OCI-M2 (cell line): ENCODE results near the gene CACNB2.

ENCODE experiments used
- DNase-seq: peaks from one replicate; lab custom pipeline; 2025; ENCODE audit not compliant: unreplicated experiment; lab: John Stamatoyannopoulos, UW

The CACNB2 gene

DNA sequence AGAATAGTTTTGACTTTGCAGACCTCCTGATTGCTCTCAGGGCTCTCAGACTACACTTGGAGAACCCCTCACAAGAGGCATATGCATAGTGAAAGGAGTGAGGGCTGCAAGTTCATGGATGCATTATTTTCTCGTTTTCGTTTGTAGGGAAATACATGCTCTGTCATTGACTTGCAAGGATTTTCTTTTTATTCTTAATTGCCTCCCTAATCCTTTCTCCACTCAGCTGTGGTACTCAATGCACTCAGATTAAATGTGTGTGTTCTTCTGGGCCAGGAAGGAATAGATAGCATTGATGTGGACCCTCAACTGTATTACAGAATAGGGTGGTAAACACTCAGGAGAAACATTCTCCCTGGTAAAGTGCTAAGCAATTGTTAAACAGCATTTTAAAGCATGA lies 188.7 kb downstream of the CACNB2 start:
- no peak for DNase-seq

DNA sequence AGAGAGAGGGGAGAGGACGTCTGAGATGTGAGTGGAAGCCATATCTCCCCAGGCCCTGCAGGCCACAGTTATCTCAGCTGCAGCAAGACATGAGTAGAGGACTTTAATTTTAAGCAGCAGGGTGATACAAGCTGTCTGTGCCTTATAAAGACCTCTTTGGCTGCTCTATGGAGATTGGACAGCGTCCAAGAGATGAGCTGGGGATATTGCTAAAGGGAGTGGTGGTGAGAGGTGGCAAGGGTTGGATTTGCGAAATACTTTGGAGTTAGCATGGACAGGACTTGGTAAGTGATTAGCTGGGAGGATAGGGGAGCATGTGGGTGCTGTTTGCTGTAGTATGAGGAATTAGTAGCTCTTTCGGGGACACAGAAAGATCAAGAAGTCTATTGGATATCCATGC lies 191.8 kb downstream of the CACNB2 start:
- DNase-seq: no peak

DNA sequence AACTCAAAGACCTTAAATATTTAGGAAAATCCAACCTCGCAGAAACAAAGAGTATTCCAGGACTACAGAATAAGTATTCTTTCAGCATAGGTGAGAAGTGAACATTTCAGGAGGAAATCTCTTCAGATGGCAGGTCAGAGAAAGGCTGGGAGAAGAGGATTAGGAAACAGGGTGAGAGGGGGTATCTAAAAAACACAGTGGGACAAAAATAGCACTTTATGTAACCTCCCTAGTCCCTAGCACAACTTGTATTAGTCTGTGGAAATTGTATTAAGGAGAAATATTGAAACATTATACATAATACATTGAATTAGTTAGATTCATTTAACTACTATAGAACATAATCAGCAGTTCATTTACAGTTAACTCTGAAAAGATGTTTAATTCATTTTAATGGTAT lies 192.3 kb downstream of the CACNB2 start:
- DNase-seq: no peak

DNA sequence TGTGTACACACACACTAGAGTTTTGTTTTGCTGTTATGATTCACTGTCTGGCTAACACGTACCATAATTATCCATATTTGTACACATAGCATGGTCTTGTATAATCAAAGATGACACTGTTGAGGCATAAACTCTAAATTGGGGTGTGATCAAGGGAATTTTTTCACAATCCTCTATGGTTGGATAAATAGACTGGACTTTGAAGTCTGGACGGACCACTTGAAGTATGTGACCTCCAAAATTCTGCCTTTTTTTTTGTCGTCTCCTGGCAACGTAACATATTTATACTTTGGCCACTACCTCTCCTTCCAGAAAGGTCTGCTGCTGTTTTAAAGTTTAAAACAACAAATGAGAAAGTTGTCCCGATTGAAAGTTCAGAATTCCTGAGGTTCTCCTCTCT lies 193.4 kb downstream of the CACNB2 start:
- DNase-seq: no peak

DNA sequence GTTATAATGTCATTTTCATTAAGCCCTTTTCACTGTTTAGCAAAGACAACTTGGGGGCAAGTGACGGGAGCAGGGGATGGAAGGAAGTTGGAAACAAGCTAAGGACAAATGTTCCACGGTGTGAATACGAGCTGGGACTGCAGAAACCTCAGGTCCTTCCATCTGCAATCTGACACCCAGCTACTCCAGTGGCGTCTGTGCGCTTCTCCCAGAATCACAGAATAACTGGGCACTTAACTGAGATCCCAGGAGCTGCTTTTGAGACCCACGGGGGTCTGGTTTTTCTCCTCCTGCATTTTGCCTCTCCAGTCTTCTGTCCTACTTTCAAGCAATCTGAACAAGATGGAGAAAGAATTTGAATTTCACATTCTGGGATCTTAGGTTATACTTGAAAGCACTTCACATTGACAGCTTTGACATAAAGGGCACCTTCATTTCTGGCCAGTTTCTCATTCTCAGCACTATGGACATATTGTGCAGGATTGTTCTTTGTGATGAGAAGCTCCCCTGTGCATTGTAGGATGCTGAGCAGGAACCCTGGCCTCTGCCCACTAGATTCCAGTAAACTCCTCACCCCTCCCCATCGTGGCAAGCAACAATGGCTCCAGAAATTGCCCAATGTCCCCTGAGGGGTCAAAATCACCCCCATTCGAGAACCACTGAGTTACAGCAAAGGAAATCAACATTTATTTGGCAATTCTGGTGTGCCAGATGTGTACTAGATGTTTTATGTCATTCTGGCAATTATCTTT lies 194.1 kb downstream of the CACNB2 start:
- DNase-seq: no peak

DNA sequence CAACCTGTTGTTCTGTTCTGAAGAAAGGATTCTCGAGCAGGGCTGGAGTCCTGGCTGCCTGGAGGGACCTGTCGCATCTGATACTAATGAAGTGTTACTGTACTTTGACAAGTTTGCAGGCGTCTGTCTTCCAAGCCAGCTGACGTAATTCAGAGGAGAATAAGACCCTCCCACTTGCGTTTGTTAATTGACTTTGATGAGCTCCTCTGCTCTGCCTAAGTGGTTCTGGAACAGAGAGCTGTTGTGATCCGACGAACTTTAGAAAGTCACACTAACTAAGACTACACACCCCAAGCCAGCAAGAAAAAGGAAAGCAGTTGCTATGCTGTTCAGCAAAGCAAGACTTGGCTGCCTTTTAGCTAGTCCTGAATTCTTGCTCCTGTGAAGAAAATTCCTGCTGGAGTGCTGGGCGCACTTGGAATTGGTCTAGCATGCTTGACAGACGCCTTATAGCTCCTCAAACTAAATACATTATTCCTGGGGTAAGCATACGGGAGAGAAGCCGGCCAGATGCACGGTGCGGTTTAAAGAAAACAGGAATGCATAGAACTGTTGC lies 200.3 kb downstream of the CACNB2 start:
- no peak for DNase-seq

DNA sequence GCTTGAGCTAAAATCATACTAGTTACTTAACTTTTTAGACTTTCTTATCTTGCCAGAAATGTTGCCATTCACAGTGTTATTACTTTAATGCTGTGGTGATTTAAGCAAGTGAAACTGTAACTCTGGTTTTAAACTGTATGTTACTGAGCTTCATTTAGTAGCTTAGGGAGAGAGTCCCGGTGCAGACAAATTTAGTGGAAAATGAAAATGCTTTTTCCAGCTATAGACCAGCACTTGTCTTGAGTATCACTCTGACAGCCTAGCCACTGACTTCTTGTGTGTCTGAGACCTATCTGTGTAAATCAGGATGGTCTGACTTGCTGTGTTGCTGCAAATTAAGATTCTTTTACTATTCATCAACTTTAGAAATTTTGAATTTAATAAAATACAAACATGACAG lies 200.8 kb downstream of the CACNB2 start:
- no peak for DNase-seq

DNA sequence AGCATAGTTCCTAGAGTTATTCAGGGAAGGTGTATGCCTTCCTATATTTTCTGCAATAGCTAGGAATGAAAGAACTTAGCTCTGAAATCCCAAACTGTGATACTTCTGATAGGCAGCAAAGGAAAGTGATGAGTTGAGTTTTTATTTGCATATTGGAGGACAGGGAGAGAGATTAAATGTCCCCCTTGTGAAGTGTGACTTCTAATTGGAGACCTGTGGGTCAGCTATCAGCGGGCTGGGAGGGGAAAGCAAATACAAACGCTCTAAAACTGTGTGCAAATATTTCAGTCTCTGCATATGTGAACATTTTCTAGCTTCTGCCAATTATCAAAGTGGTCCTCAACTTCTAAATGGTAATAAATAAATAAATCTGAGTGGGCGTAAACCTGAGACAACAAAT lies 203.3 kb downstream of the CACNB2 start:
- DNase-seq: no peak

DNA sequence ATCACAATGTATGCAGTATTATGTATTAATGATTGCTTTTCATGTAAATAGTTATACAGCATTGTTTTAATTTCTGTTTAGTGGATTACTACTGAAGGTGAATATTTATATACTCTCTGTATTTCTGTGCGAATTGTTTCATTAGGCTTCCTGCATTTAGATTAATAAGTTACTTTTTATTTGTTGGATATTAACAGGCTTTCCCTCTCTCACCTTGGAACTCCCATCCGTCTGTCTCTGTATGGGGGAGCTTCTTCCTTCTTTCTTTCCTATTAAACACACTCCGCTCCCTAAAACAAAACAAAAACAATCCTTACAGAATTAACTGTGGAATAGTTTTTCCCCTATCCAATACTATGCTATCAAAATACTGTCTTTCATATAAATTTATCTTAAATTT lies 205.1 kb downstream of the CACNB2 start:
- no peak for DNase-seq

DNA sequence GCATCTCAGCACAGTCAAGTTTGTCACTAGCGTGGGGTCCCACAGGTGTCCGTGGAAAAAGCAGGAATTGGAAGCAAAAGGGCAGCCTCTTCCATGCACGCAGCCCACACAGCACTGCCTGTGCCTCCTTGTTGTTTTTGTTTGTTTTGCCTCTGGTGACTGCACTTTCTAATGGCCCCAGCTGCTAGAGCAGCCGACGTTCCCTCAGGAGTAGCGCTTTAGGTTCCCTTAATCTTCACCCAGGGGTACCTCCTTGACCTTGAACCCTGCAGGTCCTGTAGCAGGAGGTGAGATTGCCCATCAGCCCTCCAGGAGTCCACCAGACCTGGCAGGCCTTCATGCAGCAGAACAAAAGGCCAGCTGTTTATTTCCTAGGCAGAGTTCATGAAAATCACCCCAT lies 210.1 kb downstream of the CACNB2 start:
- DNase-seq: no peak

DNA sequence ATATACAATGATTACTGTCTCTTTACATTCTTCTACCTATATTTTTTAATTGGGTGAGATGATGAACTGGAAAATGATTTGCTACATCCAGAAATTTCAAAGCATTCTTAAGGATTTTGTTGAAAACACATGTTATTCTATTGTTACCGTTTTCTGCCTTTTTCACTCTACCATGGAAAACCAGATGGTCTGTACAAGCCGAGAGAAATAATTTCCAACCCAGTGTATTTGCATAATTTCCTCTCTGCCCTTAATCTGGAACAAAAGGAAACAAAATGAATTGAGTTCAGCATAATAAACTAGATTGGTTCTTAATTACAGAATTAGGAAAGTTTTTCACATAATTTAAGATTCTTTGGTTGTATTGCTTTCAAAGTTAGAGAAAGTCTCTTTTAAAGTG lies 211.2 kb downstream of the CACNB2 start:
- DNase-seq: no peak

DNA sequence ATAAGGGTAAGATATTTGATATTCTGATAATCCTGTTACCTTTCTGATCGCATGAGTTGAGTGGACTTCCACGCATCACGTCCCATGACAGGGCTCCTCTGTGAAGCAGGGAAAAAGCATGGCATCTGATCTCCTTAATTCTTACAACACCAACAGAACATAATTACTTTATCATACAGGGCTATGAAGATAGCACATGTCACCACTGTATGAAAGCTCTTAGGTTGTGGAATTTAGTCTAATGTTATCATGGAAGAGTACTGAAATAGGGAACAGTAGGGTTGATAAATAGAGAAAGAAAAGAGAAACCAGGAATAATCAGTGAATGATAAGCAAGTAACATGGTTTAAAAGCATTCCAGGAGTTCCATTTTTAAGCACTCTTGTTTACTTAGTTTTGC lies 212.0 kb downstream of the CACNB2 start:
- DNase-seq: no peak

DNA sequence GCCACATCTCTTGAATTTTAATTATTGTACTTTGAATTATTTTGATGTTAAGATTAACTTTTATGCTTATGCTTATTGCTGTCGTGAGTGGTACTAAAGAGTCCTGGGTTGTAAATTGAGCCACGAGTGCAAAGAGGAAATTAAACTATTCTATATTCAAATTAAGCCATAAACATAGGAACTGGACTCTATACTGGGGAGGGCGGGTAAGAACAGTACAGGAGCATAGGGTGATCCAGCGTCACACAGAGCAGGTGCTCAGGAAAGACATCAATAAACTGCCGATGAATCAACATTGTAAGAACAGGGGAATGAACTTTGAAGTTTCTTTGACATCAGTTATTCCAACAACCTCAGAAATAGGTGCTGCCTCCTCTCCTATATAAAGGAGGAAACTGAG lies 219.6 kb downstream of the CACNB2 start:
- DNase-seq: no peak

DNA sequence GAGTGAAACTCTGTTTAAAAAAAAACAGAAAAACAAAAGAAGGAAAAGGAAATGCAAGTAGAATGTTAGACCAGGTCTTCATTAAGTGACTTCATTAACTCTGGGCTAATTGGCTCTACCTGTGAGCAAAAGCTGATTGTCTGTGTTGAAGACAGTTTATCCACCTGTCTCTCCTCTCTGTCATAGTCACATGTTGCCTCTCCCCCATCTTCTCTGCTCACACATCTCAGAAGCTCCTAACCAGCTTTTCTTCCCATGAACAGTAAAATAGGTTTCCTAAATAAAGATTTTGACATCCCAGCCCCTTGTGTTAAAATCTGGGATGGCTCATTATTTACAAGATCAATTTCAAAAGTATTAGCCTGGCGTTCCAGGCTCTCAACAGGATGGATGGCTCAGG lies 222.7 kb downstream of the CACNB2 start:
- no peak for DNase-seq

DNA sequence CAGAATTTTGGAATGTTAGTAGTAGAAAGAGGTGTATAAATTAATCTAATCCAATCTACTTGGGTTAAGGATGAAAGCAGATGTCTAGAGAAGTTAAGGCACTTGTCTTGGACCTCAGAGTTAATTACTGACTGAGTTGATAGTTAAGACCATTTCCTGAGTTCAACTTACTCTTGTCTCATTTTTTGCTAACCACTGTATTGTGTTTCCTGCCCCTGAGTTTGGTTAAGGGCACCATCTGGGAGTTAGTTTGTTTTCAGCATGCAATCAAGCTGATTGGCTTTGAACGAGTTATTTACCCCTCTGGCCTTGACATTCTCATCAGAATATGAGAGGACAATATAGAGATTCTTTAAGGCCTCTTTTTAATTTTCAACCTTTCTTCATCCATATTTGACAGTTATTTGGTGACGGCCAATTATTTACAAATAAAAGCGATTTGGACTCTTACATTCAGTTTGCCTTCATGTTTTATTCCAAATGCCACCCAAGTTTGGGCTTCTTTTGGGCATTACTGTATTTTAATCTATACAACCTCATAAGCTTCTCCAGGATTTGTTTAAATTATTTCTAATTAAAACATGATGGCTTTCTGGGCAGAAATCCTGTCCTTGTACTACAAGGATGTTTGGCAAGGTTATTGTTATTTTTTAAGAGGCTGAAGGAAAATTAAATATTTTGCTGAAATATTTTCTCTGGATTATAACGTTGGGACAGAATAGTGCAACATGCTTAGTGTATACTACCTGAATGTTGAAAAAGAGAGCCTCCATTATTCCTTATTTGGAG lies 225.0 kb downstream of the CACNB2 start:
- DNase-seq: no peak

DNA sequence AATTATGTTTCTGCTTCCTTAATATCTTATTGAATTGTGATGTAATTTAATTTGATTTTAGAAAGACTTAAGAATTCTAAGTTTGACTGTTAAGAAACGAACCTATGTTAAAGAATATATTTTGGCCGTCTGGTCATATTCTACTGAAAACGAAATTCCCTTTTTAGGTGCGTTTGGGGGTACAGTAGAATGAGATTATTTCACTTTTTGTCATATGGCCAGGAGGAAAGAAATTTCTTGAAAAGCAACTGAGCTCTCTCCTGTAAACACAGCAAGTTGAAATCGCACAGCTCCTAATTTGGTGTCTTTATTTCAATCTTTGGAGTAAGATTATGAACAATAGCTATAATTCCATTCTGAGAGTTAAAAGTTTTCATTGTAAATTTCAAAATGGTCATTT lies 227.6 kb downstream of the CACNB2 start:
- DNase-seq: no peak

DNA sequence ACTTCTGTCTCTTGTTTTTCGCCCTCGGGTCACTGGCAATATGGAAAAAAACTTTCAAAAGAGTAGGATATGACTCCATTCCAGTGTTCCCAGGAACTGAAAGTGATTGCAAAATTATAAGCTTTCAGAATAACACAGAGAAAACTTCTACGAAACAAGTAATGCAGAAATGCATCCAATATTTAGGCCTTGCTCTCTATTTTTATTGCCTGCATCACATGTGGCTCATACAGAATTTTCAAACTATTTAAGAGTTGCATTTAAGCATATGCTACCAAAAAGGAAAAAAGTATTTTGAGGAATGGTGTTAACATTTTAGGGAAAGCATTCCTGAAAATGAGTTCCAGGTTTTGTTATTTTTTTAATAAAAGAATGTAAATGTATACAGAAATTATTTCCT lies 228.0 kb downstream of the CACNB2 start:
- no peak for DNase-seq

DNA sequence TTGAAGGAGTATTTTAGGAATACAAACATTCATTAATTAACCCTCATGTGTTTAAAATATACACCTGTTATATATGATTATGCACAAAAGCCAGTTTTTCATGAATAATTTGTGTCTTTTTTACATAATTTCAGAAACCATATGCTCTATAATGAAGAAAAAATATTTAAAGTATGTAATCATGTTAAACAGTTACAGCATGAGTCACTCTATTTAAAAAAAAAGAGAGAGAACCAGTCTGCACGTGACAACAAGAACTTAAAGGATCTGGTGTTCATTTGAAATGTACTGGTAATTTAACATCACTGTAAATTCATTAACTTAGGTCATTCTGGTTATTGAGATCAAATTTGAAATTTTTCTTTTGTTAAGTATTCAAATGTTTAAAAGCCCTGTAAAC lies 228.5 kb downstream of the CACNB2 start:
- no peak for DNase-seq

DNA sequence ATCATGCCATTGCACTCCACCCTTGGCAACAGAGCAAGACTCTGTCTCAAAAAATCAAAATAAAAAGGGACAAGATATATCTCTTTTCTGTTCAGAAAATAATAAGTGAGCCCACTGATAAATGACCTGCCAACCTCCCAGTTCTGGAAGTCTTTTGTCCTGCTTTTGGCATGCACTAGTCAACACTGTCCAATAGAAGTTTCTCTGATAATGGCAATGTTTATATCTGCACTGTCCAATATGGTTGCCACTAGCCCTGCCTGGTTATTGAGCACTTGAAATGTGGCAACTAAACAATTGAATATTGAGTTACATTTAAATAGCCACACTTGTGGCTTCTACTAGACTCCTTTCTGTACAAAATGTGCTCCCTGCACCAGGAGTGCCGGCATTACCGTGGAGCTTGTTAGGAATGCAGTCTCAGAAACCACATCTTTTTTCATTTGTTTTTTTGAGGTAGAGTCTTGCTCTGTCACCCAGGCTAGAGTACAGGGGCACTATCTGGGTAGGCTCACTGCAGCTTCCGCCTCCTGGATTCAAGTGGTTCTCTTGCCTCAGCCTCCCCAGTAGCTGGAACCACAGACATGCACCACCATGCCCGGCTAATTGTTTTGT lies 229.7 kb downstream of the CACNB2 start:
- DNase-seq: no peak

DNA sequence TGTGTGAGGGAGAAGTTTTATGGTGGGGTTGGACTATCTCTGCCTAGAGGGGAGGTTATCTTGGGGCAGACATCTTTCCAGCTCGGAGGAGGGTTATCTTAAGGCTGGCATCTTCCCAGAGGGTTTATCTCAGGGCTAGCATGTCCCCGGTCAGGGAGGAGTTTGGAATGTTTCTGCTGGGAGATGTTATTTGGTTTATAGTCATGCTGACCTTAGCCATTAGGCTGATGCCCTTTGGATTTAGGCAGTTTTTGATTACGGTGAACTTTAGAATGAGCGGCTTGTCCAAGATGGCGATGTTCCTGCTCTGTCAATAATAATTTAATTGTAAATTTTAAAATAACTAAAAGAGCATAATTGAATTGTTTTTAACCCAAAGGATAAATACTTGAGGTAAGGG lies 236.4 kb downstream of the CACNB2 start:
- DNase-seq: no peak

DNA sequence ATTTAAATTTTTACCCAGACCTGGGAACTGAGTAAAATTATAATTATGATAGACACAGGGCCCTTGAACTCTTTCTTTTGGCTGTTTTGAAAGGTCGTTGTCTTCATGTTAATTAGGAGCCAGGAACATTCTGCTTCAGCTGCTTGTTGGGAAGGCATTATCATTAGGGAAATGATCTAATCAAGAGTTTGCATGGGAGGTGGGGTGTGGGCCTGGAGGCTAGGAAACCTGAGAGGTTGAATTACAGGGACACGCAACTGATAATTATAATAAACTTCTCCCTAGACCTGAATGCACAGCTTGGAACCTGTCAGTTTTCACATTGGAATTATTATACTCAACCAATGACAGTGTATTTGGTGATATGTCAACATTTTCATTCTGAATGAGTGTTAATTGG lies 237.7 kb downstream of the CACNB2 start:
- DNase-seq: no peak

DNA sequence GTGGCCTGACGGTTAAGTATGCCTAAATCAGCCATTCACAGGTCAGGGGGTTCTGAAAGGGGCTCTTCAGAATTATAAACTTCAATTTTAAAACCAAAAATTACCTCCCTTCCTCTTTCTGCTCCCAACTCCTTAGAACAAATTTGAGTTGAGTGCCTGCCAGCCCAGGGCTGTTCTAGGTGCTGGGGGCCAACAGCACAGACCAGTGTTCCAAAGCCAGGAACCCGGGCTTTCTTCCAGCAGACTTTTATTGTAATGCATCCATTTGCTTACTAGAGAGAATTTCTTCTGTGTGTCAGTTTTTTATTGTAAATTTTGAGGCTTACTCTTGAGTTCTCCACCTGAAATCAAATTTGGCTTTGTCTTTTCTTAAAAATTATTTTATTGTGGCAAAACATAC lies 238.5 kb downstream of the CACNB2 start:
- no peak for DNase-seq
